DMS79 (cell line): ENCODE measurements around the gene HOXD3.

ENCODE experiments used
- DNase-seq: peaks from one replicate; lab custom pipeline; 2025; lab: John Stamatoyannopoulos, UW

The HOXD3 gene

DNA sequence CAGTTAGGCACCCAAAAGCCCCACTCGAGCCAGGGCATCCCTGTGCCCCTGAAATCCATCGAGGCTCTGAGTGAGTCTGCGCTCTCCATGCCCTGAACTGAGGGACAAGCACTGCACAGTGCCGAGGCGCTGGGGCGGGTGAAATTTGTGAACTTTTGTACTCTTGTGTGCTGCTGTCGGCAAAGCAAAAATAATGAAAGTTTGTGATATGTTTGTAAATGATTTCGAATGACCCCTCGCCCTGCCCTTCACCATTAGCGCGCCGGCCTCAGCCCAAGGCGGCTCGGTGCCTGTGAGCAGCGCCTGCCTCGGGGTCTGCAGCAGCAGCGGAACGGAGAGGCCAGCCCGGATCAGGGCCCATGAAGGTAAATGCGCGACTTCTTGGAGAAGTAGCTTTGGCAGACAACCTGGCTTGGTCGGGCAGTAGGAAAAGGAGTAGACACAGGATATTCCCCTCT lies 7.6 kb upstream of the HOXD3 start:
- no peak for DNase-seq

DNA sequence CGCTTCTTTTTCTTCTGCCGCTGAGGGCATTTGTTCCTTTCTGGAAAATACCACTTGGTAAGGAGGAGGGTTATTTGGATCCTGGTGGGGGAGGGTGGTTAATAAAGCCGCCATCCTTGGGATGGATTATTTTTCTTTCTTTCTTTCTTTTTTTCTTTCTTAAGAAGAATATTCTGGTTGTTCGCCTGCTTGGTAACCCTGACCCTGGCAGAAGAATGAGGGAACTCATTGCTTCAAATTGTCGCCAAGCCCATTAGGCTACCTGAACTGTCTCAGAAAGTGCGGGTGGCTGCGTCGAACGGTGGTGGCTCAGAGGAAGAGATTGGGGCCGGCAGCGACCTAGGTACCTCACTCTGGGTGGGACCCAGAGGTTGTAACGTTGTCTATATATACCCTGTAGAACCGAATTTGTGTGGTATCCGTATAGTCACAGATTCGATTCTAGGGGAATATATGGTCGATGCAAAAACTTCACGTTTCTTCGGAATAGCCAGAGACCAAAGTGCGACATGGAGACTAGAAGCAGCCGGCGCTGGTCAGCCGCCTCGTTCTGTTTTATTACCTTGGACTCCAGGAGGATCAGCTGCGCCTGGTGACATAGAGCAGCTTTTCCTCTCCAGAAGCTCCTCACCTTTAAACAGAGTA lies 7.0 kb upstream of the HOXD3 start:
- DNase-seq: no peak

DNA sequence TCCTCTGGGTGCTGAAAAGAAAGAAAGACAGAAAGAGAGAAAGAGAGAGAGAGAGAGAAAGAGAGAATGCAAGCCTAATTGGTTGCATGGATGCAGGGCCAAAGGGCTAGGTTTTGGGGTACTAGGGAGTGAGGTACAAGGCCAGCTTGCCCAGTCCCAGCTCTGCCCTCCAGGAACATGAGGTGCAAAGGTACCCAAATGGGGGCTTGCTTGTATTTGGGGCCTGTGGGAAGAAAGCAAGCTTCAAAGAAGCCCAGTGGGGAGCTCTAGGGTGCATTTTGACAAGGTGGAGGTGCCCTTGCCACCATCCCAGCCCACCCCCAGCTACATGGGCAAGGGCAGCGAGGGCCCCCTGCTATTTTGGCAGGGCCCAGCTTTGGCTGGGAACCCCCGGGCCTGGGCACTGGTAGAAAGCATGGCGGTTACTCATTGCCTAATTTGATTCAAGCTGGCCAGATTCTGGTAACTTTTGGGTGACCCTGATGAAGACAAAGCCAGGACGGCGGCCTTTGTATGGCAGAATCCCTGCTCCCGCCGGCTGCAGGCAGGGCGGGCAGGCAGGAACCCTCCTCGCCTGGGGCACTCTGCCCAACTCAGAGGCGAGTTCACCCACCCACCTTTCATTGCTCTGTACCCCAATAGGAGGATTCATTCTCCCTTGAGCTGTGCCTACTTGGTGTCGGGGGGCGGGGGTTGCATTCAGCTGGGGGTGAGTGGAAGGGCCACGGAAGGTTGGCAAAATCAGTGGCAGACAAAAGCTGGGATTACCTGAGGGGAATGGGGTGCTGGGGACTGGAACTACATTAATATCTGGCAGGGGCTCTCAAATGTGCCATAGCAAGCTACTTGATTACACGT lies 6.3 kb upstream of the HOXD3 start:
- no peak for DNase-seq

DNA sequence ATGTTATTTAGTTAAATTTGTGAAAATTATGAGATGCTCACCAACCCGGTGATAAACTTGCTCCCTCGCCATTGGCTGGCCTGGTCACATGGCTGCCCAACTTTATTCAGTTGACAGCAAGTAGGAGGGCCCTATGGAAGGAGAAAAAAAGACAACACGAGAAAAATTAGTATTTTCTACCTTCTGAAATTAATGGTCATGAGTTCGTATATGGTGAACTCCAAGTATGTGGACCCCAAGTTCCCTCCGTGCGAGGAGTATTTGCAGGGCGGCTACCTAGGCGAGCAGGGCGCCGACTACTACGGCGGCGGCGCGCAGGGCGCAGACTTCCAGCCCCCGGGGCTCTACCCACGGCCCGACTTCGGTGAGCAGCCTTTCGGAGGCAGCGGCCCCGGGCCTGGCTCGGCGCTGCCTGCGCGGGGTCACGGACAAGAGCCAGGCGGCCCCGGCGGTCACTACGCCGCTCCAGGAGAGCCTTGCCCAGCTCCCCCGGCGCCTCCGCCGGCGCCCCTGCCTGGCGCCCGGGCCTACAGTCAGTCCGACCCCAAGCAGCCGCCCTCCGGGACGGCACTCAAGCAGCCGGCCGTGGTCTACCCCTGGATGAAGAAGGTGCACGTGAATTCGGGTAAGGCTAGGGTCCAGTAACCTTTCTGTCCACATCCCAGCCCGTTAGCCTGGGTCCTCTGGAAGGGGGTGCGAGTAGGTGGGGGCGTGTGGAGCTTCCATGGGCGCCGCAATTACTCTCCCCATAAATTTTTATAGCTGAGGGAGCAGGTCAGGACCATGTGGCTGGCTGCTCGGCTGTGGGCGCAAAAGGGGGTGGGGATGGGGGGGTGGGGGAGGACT lies 5.4 kb upstream of the HOXD3 start, which contains the start of gene HOXD4:
Gene HOXD4 (plus strand): TSS at position 109 of the 846 bp plus-strand sequence. CDS start 84 bp downstream, at position 193.
- DNase-seq: no peak

DNA sequence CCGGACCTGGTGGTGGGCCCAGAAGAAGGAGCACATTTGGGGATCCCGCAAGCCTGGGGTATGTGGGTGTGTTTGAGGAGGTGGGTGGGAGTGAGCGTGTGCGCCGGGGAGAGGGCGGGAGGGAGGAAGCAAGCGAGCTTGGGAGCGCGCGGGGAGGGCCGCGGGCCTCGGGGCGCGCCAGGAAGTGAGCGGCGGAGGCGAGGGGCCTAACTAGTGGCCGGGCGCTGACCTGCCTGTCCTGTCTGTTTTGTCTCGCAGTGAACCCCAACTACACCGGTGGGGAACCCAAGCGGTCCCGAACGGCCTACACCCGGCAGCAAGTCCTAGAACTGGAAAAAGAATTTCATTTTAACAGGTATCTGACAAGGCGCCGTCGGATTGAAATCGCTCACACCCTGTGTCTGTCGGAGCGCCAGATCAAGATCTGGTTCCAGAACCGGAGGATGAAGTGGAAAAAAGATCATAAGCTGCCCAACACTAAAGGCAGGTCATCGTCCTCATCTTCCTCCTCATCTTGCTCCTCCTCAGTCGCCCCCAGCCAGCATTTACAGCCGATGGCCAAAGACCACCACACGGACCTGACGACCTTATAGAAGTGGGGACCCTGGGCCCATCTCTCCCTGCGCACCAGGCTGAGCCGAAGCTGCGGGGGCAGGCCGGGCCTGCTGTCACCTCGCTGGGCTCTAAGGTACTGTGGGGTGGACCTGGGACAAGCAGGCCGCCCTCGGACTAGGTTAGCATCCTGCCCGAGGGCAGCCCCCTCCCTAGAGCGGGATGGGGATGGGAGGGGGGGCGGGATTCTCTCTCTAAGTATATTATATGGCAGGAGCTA lies 4.5 kb upstream of the HOXD3 start:
- DNase-seq: no peak

DNA sequence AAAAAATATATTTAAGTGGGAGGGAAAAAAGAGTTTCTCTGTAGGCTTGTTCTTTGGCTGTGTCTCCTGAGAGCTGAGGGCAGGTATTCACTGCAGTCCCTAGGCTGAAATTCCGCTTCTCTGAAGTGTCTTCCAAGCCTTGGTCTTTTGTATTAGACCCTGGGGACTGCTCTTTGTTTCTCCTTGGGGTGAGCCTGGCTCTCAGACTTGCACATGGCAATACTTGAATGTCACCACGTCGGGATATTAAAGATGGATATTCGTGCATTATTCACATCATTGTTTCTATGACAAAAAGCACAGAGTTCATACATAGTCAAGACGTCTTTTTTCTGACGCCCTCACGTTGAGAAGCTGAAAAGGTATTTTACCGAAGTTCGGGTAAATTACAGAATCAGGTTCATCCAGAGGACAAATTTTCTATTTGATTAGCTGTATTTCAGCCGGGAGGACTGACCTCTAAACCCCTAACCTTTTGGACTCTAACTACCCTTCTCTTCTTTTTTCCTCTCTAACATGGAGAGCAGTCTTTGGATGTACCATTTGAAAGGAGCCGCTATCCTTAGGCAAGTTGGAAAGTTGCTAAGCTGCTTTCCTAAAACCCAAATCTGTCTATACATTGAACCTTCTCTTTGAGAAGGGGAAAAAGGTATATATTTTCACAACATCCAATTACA lies 2.4 kb upstream of the HOXD3 start:
- no peak for DNase-seq

DNA sequence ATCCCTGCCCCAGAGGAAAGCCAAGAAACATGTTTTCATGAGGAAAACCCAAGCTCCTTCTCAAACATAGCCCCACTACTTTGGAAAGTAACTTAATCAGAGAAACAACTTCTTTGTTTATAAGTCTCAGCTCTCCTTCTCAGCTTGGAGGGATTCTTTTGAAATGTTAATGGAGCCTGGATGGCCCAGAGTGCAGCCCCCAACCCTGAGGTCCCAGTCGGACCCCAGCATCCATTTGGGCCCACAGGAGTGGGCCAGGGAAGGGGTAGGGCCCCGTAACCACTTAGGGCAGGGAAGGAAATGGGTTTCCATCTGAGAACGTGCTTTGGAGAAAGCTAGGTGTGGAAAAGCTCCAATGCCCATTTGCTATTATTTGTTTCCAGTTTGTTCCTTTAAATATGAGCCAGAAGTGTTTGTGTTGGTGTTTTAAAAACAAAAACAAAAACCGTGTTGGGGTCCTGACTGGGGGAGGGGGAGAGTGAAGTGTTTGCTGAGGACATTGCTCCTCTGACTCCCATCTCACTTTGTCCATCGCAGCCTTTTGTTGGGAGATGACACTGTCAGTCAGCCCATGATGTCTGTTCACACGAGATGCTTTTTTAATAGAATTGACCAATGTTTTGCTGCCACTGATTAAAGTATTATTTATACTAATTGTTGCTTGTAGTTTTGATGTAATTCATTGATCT lies 1.6 kb upstream of the HOXD3 start:
- no peak for DNase-seq

DNA sequence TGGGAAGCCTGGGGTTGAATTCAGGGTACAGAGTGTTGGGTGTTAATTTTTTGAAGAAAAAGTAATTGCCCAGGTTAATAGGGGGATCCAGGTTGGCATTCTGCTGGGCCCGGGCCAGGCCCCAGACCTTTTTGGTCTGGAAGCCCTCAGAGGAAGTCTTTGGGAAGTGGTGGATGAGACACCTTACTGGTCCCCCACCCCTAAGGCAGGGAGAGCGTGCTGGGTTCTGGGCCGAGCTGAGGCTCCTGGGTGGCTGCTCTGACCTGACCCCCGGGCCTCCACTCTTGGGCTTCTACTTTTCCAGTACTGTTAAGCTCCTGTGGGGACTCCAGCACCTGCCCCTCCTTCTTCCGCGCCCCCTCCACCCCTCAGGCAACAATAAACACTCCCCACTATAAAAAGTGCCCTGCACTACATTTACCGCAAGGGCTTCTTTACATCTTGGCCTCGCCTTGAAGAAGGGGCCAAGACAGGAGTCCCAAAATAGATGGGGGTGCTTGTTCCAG lies 753 bp upstream of the HOXD3 start:
- DNase-seq: no peak

DNA sequence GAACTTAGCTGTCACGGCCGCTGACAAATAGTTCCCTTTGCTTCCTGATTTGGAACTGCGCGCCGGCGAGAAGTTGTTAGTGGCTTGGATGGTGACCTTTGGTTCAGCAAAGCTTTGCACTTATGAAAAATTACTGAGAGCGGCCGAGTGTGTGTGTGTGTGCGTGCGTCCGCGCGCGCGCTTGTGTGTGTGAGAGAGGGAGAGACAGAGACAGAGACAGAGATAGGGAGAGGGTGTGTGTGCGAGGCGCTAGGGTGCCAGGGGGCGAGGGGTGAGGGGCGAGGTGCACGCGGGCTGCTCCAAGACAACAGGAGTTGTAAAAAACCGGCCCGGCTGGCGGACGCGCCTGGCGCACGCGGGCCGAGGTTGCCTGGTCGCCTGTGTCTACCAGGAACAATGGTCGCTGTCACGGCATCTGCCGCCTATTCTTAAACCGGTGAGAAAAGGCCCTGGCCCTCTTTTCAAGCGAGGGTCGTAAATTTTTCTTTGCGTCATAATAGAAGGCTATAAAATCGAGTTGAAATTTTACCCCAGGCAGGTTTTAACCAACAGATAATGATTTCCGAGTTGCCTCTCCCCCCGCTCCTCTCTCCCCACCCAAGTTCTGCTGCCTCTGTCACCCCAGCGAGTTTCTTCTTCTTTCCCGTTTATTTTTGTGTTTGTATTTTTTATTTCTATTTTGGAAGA lies 535 bp downstream of the HOXD3 start:
- peak; percentile 56 for DNase-seq

DNA sequence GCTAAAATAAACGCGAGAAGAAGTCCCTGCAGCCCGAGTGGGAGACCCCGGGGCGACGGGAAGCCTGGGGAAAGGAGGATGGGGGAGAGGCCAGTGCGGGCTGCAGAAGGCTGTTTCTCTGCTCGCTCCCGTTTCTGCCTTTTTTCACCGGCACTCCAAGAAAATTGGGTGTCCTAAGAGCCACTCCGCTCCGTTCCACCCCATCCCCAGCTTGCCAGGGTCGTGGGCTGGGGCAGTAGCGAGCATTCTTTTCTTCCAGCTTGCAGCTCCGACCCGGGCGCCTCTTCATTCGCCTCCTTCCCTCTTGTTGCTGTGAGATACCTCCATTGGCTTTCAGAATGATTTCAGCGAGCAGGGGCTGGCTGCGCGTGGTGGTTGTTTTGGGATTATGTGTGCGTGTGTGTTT lies 1.1 kb downstream of the HOXD3 start:
- DNase-seq: no peak

DNA sequence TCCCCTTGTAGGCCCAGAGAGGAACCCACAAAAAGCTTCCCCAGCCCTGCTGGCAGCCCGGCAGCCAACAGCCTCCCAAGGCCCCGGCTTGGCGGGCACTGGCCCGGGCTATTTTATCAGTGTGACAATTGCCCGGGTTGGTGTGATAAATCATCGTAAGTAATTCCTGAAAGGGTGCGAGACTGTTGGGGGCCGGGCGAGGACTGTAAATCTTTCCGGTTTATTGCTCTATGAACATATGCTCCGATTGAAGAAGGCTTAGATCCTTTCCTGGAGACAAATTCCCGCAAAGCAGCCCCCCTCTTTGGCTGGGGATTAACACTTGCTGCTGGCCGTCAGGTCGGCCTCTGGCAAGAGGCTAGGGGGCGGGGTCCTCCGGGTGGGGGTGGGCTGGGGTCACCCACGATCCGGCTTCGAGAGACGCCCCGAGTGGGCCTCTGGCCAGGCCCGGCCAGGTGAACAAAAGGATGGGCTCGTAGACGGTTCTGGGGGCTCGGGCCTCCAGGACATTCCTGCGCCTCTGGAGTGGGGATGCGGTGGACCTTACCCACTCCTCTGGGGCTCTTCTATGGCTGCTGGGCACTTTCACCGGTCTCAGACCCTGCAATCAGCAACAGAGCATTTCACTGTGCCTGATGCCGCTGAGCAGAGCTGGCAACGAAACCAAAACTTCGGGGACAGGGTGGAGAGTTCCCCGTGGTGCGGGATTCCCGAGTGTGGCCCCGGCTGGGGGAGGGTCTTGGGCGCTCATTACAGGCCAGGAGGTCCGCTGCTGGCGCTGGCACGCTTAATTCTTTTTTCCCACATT lies 2.0 kb downstream of the HOXD3 start:
- DNase-seq: no peak

DNA sequence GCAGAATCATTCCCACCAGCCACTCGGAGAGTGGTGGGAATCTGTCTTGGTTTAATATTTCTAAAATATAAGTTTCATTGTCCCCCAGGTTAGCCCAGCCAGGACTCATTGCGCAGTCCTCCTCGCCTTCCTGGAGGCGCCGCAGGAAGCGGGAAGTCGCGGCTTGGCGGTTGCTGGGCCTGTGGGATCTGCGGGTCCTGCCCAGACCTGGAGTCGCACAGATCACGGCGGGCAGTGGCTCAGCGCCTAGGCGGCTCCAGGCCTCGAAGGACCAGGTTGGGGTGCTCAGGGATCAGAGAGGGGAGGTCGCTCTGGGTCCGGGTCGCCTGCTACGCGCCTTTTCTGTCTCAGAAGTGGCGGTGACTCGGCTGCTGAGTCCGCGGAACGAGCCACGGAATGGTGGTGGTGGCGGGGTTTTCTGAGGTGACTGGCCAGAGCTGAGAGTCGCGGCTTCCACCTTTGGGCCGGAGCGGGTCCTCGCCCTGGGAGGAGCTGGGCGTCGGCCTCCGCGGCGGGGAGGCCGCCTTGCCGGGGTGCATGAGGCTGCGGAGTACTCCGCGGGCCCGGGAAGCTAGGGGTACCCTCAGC lies 2.6 kb downstream of the HOXD3 start:
- no peak for DNase-seq

DNA sequence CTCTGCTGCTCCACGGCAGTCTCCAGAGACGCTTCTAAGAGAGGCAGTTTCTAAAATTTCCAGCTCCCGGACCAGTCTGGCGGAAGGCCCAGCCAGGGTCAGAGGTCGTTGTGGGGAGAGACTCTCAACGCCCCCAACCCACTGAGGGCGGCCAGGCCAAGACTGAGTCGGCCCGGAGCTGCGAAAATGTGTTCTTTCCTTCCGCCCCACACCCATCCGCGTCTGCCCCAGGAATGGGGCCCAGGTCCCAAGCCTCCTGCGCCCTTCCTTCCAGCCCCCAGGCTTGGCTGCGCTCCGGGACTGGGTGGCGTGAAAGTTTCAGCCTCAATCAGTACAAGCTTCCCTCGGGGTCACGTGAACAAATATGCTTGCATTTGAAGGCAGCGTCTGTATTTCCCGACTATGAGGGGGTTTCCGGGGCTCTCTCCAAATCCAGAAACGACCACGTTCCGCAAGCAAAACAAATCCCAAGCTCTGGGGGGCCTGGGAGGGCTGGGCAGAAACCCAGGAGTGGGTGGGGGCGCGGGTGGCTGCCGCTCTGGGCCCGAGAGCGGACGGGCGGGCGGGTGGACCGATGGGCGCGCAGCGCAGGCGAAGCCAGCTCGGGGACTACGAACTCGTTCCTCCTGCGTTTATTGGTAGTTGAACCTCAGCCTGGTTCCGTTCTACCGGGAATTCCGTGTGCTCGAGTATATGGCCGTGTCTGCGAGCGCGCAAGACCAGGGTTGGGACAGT lies 3.3 kb downstream of the HOXD3 start:
- no peak for DNase-seq

DNA sequence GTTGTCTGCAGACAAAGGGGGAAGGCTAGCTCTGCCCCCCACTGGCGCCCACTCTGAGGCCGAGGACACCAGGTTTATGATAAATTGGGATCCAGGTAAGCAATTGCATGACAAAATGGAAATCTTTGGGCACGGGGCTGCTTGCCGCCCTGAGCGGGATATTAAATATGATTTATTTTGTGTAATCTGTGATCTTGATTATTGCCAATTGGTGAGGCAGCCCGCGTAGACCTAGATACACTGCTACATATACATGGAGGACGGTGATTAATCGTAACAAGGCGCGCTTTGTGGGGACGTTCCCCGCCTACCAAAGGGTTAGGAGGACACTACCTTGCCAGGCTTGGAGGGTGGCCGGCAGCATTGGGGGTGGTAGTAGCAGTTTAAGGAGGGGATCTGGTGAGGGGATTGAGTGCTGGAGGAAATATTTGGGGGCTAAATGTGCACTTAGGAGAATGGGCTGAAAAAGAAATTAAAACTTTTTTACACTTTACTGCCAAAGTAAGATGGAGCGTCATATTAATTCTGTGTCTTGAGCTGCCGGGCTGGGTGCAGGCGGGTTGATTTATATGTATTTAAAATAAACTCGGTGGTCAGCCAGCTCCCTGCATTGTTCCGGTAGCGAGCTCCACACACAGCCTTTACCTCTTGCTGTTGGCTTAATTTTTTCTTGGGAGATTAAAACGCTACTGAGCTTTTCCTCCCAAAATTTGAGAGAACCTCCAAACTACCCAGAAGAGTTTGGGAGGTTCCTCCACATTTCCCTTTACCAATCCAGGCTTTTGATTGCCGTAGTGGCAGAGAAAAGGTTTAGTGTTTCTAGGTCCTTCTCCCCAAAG lies 4.1 kb downstream of the HOXD3 start:
- DNase-seq: no peak

DNA sequence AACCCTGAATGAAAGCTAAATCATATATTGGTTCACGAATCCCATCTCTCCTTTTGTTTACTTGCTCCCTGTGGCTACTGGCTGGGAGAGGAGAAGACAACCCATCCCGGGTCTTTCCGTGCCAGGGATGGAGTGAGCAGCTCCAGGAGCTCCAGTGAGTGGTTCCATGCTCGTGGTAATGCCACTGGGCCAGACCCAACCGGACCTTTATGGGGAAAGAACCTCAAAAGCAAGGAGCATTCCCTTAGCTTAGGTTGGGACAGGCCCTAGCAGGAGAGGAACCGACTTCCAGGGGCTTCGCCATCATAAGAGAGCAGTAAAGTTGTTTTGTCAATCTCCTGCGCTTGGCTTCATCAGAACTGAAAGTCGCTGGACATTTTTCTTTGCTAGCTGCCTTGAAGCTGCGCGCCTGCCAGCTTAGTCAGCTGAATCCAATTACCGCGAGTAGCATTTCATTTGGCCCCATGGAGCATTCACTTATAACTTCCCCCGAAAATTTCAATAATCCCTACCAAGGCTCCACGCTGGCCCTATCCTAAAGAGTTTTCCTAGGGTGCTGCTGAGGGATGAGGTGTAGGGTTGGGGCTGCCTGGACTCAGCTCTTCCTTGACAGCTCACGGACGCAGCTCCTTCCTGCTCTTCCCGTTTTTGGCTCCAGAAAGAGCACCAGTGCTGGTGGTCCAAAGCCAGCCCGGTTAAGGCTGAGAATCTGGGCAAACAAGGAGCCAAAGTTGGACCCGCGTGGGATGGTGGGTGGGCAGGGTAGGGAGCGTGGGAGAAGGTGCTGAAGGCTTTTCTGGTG lies 4.9 kb downstream of the HOXD3 start:
- no peak for DNase-seq
